NCI-H460 (cell line): ENCODE measurements around the gene ADGRB2. TPM values are rescaled to one million over a fixed set of nuclear protein-coding genes. Genes with fewer than 3 reads are reported as not detected.
A peak's percentile ranks its signal among the peaks of the same experiment; 100 is the strongest.

ENCODE experiments used
- DNase-seq: peaks from one replicate; pipeline ENCODE4 v3.0.0-alpha.2; 2016; ENCODE audit warnings: low read depth; ENCODE audit errors: extremely low read depth
- total RNA-seq: library from RNA; depleted of rRNA; stranded (reverse); fragments of >200 nt; shearing (Covaris generic); gene quantifications from 2 replicates; pipeline ENCODE4 v1.2.3, GENCODE V29; 2014

ADGRB2 gene
- total RNA-seq, 1 experiment from 2014 or later, result 2.5 TPM

- DNase-seq, result no peak
Observed at GRCh38 chr1:31784356-31785019, 20.3 kb upstream of the ADGRB2 start.

GRCh38 chr1:31783846-31784245 lies 19.7 kb upstream of the ADGRB2 start:
- no peak for DNase-seq

- DNase-seq, result no peak
Observed at GRCh38 chr1:31782421-31783410, 18.6 kb upstream of the ADGRB2 start.

GRCh38 chr1:31781756-31782371 lies 17.7 kb upstream of the ADGRB2 start:
- DNase-seq, result no peak

- no peak for DNase-seq
Observed at GRCh38 chr1:31781138-31781755, 17.1 kb upstream of the ADGRB2 start.

GRCh38 chr1:31780632-31781031 lies 16.5 kb upstream of the ADGRB2 start:
- peak; percentile 49 for DNase-seq

- no peak for DNase-seq
Observed at GRCh38 chr1:31779687-31780086, 15.5 kb upstream of the ADGRB2 start.

GRCh38 chr1:31778763-31779488 lies 14.8 kb upstream of the ADGRB2 start:
- no peak for DNase-seq

- no peak for DNase-seq
Observed at GRCh38 chr1:31776516-31776915, 12.4 kb upstream of the ADGRB2 start.

GRCh38 chr1:31776032-31776431 lies 11.9 kb upstream of the ADGRB2 start:
- DNase-seq, result no peak

GRCh38 chr1:31775210-31775999 lies 11.3 kb upstream of the ADGRB2 start:
- DNase-seq, result no peak

GRCh38 chr1:31774495-31774894 lies 10.4 kb upstream of the ADGRB2 start:
- no peak for DNase-seq

GRCh38 chr1:31773861-31774260 lies 9.7 kb upstream of the ADGRB2 start:
- DNase-seq, result no peak

- no peak for DNase-seq
Observed at GRCh38 chr1:31772669-31773248, 8.6 kb upstream of the ADGRB2 start.

GRCh38 chr1:31771891-31772668 lies 7.9 kb upstream of the ADGRB2 start:
- no peak for DNase-seq

- no peak for DNase-seq
Observed at GRCh38 chr1:31769720-31770390, 5.7 kb upstream of the ADGRB2 start.

GRCh38 chr1:31768939-31769704 lies 5.0 kb upstream of the ADGRB2 start:
- no peak for DNase-seq
